HepG2 (cell line): ENCODE data around the gene MSI2.

ENCODE experiments used
- CTCF ChIP-seq: sonication (generic); formaldehyde crosslinking; IDR thresholded peaks from 2 replicates; pipeline ENCODE4 v1.5.0; 2020; ENCODE audit warnings: mild to moderate bottlenecking, missing genetic modification reagents, moderate library complexity
- EZH2 ChIP-seq: conservative IDR thresholded peaks from 2 replicates; pipeline ENCODE4 v1.6.1; 2012; ENCODE audit warnings: mild to moderate bottlenecking, low read depth, low read length, moderate library complexity
- KDM1A ChIP-seq: IDR thresholded peaks from 2 replicates; pipeline ENCODE4 v1.6.1; 2016; ENCODE audit warnings: missing compliant biosample characterization
- PHB2 ChIP-seq: fragments of 450-650 bp; IDR thresholded peaks from 2 replicates; pipeline ENCODE4 v1.6.1; 2018; ENCODE audit not compliant: partially characterized antibody
- POLR2AphosphoS5 ChIP-seq: IDR thresholded peaks from 2 replicates; pipeline ENCODE4 v1.6.1; 2012; ENCODE audit warnings: low read depth, low read length
- RBFOX2 ChIP-seq: fragments of 200-400 bp; formaldehyde crosslinking; IDR thresholded peaks from 2 replicates; pipeline ENCODE4 v1.6.1; 2017; ENCODE audit warnings: low read depth, mild to moderate bottlenecking, low read length
- SIX4 ChIP-seq: sonication (generic); formaldehyde crosslinking; IDR thresholded peaks from 2 replicates; pipeline ENCODE4 v1.4.0; 2020; ENCODE audit warnings: missing genetic modification reagents
- SUZ12 ChIP-seq: fragments of 150-350 bp; IDR thresholded peaks from 2 replicates; pipeline ENCODE4 v1.6.1; 2014; ENCODE audit warnings: low read depth, low read length
- ZHX1 ChIP-seq: sonication (generic); formaldehyde crosslinking; IDR thresholded peaks from 2 replicates; pipeline ENCODE4 v1.8.1; 2022; ENCODE audit warnings: low read depth, mild to moderate bottlenecking, missing genetic modification reagents
- TF ChIP-seq, protein P1 (sequence below): conservative IDR thresholded peaks from 2 replicates; pipeline ENCODE4 v1.6.1; 2018; ENCODE audit warnings: missing genetic modification reagents
- TF ChIP-seq, protein P2 (sequence below): sonication (generic); formaldehyde crosslinking; IDR thresholded peaks from 2 replicates; pipeline ENCODE4 v1.4.0; 2020; ENCODE audit warnings: missing genetic modification reagents, mild to moderate bottlenecking, borderline replicate concordance

DNA sequence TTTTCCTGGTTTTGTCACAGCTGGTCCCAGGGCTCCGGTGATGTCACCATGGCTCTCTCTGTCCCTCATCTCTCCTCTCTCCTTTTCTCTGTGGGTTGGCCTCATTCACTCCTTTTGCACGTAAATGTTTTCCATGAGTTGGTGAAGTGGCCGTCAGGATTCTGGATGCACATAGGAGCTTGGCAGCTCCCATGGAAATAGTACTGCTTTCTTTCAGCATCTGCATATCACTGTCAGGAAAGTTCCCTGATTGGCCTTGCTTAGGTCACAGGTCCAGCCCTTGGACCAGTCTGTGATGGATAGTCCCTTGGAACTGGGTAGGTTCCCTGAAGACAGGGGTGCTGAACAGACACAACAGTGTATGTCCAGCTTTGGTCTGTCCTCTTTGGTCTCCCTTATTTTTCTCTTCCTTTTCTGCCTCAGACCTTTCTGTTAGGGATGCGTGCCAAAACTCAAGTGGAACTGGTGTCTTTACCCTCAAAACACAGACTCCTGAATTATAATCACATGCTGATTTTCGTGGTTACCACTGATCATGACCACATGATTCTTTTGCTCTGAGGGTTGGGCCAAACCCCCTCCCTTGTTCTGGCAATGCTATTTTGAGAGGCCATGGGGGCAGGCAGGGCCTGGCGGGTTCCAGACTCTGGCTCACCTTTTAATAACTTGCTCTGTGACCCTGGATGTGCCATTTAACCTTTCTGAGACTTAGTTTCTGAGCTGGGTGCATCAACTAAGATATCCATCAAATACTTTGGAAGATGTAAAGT is 99.0 kb downstream of the MSI2 start:
- TF ChIP-seq KDM1A (CRISPR knock-in tag) (no peak), SUZ12 (no peak), CTCF (CRISPR knock-in tag) (no peak), SIX4 (CRISPR knock-in tag) (no peak), EZH2 (no peak), PHB2 (no peak), POLR2AphosphoS5 (no peak), RBFOX2 (no peak), ZHX1 (no peak)
- TF ChIP-seq, protein P1, sequence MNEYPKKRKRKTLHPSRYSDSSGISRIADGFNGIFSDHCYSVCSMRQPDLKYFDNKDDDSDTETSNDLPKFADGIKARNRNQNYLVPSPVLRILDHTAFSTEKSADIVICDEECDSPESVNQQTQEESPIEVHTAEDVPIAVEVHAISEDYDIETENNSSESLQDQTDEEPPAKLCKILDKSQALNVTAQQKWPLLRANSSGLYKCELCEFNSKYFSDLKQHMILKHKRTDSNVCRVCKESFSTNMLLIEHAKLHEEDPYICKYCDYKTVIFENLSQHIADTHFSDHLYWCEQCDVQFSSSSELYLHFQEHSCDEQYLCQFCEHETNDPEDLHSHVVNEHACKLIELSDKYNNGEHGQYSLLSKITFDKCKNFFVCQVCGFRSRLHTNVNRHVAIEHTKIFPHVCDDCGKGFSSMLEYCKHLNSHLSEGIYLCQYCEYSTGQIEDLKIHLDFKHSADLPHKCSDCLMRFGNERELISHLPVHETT = no peak
- TF ChIP-seq, protein P2, sequence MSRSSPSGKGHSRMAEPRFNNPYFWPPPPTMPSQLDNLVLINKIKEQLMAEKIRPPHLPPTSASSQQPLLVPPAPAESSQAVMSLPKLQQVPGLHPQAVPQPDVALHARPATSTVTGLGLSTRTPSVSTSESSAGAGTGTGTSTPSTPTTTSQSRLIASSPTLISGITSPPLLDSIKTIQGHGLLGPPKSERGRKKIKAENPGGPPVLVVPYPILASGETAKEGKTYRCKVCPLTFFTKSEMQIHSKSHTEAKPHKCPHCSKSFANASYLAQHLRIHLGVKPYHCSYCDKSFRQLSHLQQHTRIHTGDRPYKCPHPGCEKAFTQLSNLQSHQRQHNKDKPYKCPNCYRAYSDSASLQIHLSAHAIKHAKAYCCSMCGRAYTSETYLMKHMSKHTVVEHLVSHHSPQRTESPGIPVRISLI = no peak
